IMR-90 (cell line): ENCODE data around the gene CCSER2. TPM values are rescaled to one million over a fixed set of nuclear protein-coding genes. Genes with fewer than 3 reads are reported as not detected.

ENCODE experiments used
- ATAC-seq: fragments of 200-7000 bp; cut with Tn5 transposase; 2 replicates; pipeline ENCODE4 v1.9.1; 2020; ENCODE audit warnings: low read depth, mild to moderate bottlenecking, moderate library complexity
- BruUV-seq: library from RNA; stranded (reverse); fragments of 400-500 nt; replicated peaks from 2 replicates; lab custom pipeline; 2021; lab: Mats Ljungman, UMichigan
- CTCF ChIA-PET: fragments of 300-600 bp; formaldehyde crosslinking; extraction: SDS; loops from one replicate; lab custom pipeline; 2021; ENCODE audit warnings: antibody characterized with exemption; lab: Yijun Ruan, JAX
- POLR2A ChIA-PET: fragments of 300-600 bp; sonication (Branson Sonifier 250); formaldehyde crosslinking; loops from one replicate; lab custom pipeline; 2022; ENCODE audit warnings: antibody characterized with exemption; ENCODE audit not compliant: unreplicated experiment; lab: Charles Lee
- DNase-seq: peaks from one replicate; pipeline ENCODE4 v3.0.0; 2013
- H2AFZ ChIP-seq: replicated peaks from 2 replicates; pipeline ENCODE3; 2013; ENCODE audit warnings: low read length, mild to moderate bottlenecking; ENCODE audit not compliant: poor library complexity
- H2AK5ac ChIP-seq: 2 replicates; pipeline ENCODE4 v1.6.1; 2013; ENCODE audit warnings: low read depth, low read length, inconsistent platforms
- H2AK9ac ChIP-seq: replicated peaks from 2 replicates; pipeline ENCODE3; 2013; ENCODE audit warnings: mild to moderate bottlenecking, low read depth, low read length, moderate library complexity; ENCODE audit not compliant: poor library complexity
- H2BK120ac ChIP-seq: 2 replicates; pipeline ENCODE4 v1.6.1; 2013; ENCODE audit warnings: low read depth, low read length, inconsistent platforms
- H2BK15ac ChIP-seq: 3 replicates; pipeline ENCODE4 v1.6.1; 2013; ENCODE audit warnings: low read depth, low read length, inconsistent platforms
- H2BK20ac ChIP-seq: 2 replicates; pipeline ENCODE4 v1.6.1; 2013; ENCODE audit warnings: low read depth, mild to moderate bottlenecking, inconsistent platforms, low read length, moderate library complexity
- H2BK5ac ChIP-seq: 2 replicates; pipeline ENCODE4 v1.6.1; 2013; ENCODE audit warnings: mild to moderate bottlenecking, low read depth, low read length, inconsistent platforms; ENCODE audit not compliant: poor library complexity, severe bottlenecking
- H3K14ac ChIP-seq: replicated peaks from 2 replicates; pipeline ENCODE4 v1.6.1; 2013; ENCODE audit warnings: low read depth, low read length, inconsistent platforms
- H3K18ac ChIP-seq: 2 replicates; pipeline ENCODE4 v1.6.1; 2013; ENCODE audit warnings: low read depth, low read length, control low read depth
- H3K23ac ChIP-seq: 2 replicates; pipeline ENCODE4 v1.6.1; 2013; ENCODE audit warnings: low read depth, low read length, inconsistent platforms
- H3K27ac ChIP-seq: 2 replicates; pipeline ENCODE4 v1.5.1; 2013; ENCODE audit warnings: mild to moderate bottlenecking, control low read depth, low read length; ENCODE audit not compliant: insufficient read depth
- H3K27me3 ChIP-seq: 2 replicates; pipeline ENCODE4 v1.6.1; 2013; ENCODE audit warnings: low read length; ENCODE audit not compliant: control insufficient read depth, insufficient read depth
- H3K36me3 ChIP-seq: 2 replicates; pipeline ENCODE4 v1.6.1; 2013; ENCODE audit warnings: low read length, mixed read lengths; ENCODE audit not compliant: control insufficient read depth, insufficient read depth
- H3K4ac ChIP-seq: 2 replicates; pipeline ENCODE4 v1.6.1; 2013; ENCODE audit warnings: low read depth, low read length, inconsistent platforms
- H3K4me1 ChIP-seq: 2 replicates; pipeline ENCODE4 v1.6.1; 2013; ENCODE audit warnings: low read length, mixed read lengths; ENCODE audit not compliant: control insufficient read depth, insufficient read depth
- H3K4me2 ChIP-seq: 2 replicates; pipeline ENCODE4 v1.6.1; 2013; ENCODE audit warnings: low read depth, mild to moderate bottlenecking, control low read depth, low read length, moderate library complexity
- H3K4me3 ChIP-seq: 2 replicates; pipeline ENCODE4 v1.5.1; 2013; ENCODE audit warnings: low read depth, mild to moderate bottlenecking, control low read depth, low read length, moderate library complexity; ENCODE audit not compliant: insufficient read depth
- H3K56ac ChIP-seq: 2 replicates; pipeline ENCODE4 v1.6.1; 2013; ENCODE audit warnings: low read length, inconsistent platforms; ENCODE audit not compliant: insufficient read depth; ENCODE audit errors: extremely low read depth
- H3K79me1 ChIP-seq, 2 experiments: 2 replicates each; pipeline ENCODE4 v1.6.1; 2013; ENCODE audit warnings: low read length in 2 of 2, inconsistent platforms in 1 of 2, low read depth in 1 of 2
- H3K9ac ChIP-seq: 2 replicates; pipeline ENCODE4 v1.6.1; 2013; ENCODE audit warnings: low read depth, low read length, control low read depth
- H3K9me1 ChIP-seq: 2 replicates; pipeline ENCODE4 v1.6.1; 2013; ENCODE audit warnings: low read length, inconsistent platforms; ENCODE audit not compliant: insufficient read depth
- H3K9me3 ChIP-seq: 2 replicates; pipeline ENCODE4 v1.6.1; 2013; ENCODE audit warnings: low read length; ENCODE audit not compliant: control insufficient read depth, insufficient read depth
- H4K20me1 ChIP-seq: 2 replicates; pipeline ENCODE4 v1.6.1; 2013; ENCODE audit warnings: low read length, inconsistent platforms; ENCODE audit not compliant: insufficient read depth
- H4K5ac ChIP-seq: 2 replicates; pipeline ENCODE4 v1.6.1; 2013; ENCODE audit warnings: mild to moderate bottlenecking, low read depth, low read length, control low read depth
- H4K8ac ChIP-seq, 2 experiments: 2 replicates each; pipeline ENCODE4 v1.6.1; 2013; ENCODE audit warnings: low read depth in 2 of 2, low read length in 2 of 2, control low read depth in 1 of 2, inconsistent platforms in 1 of 2
- H4K91ac ChIP-seq: 2 replicates; pipeline ENCODE4 v1.6.1; 2013; ENCODE audit warnings: low read depth, low read length, inconsistent platforms; ENCODE audit not compliant: insufficient read depth
- BHLHE40 ChIP-seq: fragments of 150-350 bp; IDR thresholded peaks from 2 replicates; pipeline ENCODE4 v1.6.1; 2016; ENCODE audit warnings: mild to moderate bottlenecking, low read depth, low read length
- CEBPB ChIP-seq: IDR thresholded peaks from 2 replicates; pipeline ENCODE4 v1.6.1; 2012; ENCODE audit warnings: low read depth, low read length, improper control_type of control experiment
- CHD1 ChIP-seq: IDR thresholded peaks from 2 replicates; pipeline ENCODE4 v1.6.1; 2012; ENCODE audit warnings: low read depth, low read length, improper control_type of control experiment
- FOS ChIP-seq: fragments of 150-350 bp; IDR thresholded peaks from 2 replicates; pipeline ENCODE4 v1.6.1; 2016; ENCODE audit warnings: low read depth, low read length
- MAFK ChIP-seq: IDR thresholded peaks from 2 replicates; pipeline ENCODE4 v1.6.1; 2012; ENCODE audit warnings: low read depth, low read length, improper control_type of control experiment
- MAZ ChIP-seq: IDR thresholded peaks from 2 replicates; pipeline ENCODE4 v1.6.1; 2012; ENCODE audit warnings: low read depth, mild to moderate bottlenecking, low read length, improper control_type of control experiment, moderate library complexity, borderline replicate concordance
- MXI1 ChIP-seq: IDR thresholded peaks from 2 replicates; pipeline ENCODE4 v1.6.1; 2012; ENCODE audit warnings: low read depth, mild to moderate bottlenecking, low read length, moderate library complexity, borderline replicate concordance
- NFE2L2 ChIP-seq: fragments of 150-350 bp; IDR thresholded peaks from 2 replicates; pipeline ENCODE4 v1.6.1; 2016; ENCODE audit warnings: low read depth, mild to moderate bottlenecking, low read length
- POLR2A ChIP-seq: IDR thresholded peaks from 2 replicates; pipeline ENCODE4 v1.6.1; 2012; ENCODE audit warnings: mild to moderate bottlenecking, low read depth, low read length
- RAD21 ChIP-seq: IDR thresholded peaks from 2 replicates; pipeline ENCODE4 v1.6.1; 2012; ENCODE audit warnings: low read length, improper control_type of control experiment
- RCOR1 ChIP-seq: IDR thresholded peaks from 2 replicates; pipeline ENCODE4 v1.6.1; 2012; ENCODE audit warnings: mild to moderate bottlenecking, low read length, improper control_type of control experiment; ENCODE audit not compliant: insufficient replicate concordance
- RFX5 ChIP-seq: IDR thresholded peaks from 2 replicates; pipeline ENCODE4 v1.8.0; 2012; ENCODE audit warnings: low read depth, mild to moderate bottlenecking, low read length, moderate library complexity
- SMC3 ChIP-seq: fragments of 150-350 bp; IDR thresholded peaks from 2 replicates; pipeline ENCODE4 v1.6.1; 2016; ENCODE audit warnings: low read depth, mild to moderate bottlenecking, antibody characterized with exemption, low read length, moderate library complexity
- WGBS, 2 experiments: methylation state at CpG; one replicate each; pipeline versions ENCODE4 v1.1.5 to v1.1.7; 2013; ENCODE audit warnings: missing lambda C conversion rate in 2 of 2; ENCODE audit not compliant: insufficient read length in 1 of 2; ENCODE audit errors: extremely low coverage in 2 of 2; 5-methylcytosine and 5-hydroxymethylcytosine counted together
- dilution Hi-C: fragments of 300-500 bp; cut with HindIII; formaldehyde crosslinking; loops from one replicate; pipeline ENCODE4 v1.14.3; 2018; ENCODE audit warnings: low sequenced_read_pairs; ENCODE audit not compliant: unreplicated experiment
- in situ Hi-C: fragments of 300-500 bp; cut with MboI; formaldehyde crosslinking; loops from 3 replicates; pipeline ENCODE4 v1.14.3; 2019; ENCODE audit warnings: low sequenced_read_pairs, inconsistent platforms, mixed read lengths
- intact Hi-C: fragments of 100-400 bp; cut with micrococcal nuclease; formaldehyde crosslinking; loops from 2 replicates; pipeline ENCODE4 v1.10.0; 2022
- polyA plus RNA-seq, 3 experiments: library from polyadenylated mRNA; depleted of rRNA; stranded (reverse); fragments of >200 nt; gene quantifications; 2 replicates each; pipeline ENCODE4 v1.2.3, GENCODE V29; 2012; ENCODE audit warnings: low replicate concordance in 1 of 3
- total RNA-seq: library from RNA; depleted of rRNA; stranded (reverse); fragments of >200 nt; gene quantifications from 2 replicates; pipeline ENCODE4 v1.2.3, GENCODE V29; 2012
- TF ChIP-seq, protein P1 (sequence below): fragments of 150-350 bp; IDR thresholded peaks from 2 replicates; pipeline ENCODE4 v1.6.1; 2016; ENCODE audit warnings: low read depth, mild to moderate bottlenecking, low read length, moderate library complexity, borderline replicate concordance
- TF ChIP-seq, protein P2 (sequence below): fragments of 150-350 bp; IDR thresholded peaks from 2 replicates; pipeline ENCODE4 v1.6.1; 2017; ENCODE audit warnings: mild to moderate bottlenecking, antibody characterized with exemption, low read length, low read depth

CCSER2 gene
- total and polyA plus RNA-seq, 2 of the 4 experiments (the other 2 are of a cell fraction) = 20.4 to 31.7 TPM

DNA sequence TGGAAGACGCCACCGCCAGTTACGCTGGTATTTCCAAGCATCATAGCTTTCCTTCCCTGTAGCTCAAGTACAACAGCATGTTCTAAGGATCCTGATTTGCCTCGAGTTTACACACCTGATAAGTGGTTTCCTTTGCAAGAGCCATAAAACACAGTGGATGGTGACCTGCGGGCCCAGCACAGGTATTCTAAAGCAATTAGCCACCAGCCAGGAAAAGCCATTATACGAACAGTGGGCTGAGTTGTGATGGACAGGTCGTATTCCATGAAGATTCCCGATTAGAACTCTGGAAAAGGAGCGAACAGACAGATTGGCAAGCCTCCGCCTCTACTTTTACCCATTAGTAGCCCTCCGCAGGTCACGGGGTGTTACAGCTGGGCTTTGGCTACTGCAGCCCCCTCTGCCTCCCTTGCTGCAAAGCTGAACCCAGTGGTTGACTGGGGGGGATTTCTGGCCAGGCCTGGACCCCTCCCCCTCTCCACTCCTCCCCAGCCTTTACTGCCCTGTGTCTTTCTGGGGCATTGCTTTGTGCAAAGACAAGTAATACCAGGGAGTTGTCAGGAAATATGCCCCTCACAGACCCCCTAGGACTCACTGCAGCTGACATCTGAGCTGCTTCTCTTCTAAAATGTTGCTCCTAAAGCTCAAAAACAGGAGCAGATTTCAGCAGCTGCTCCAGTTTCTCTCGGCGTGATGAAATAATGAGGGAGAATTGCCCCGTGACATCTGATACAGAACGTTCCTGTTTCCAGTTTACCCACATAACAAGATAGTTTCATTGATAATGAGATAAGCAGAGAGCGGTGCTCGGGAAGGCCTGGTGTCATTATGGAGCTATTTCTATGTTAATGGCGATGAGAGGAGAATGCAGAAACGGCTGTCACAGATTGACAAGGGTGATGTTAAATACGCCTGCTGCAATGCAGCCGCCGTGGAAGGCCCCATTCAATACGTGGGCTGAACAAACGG, 214.4 kb downstream of the CCSER2 start:
- Histone ChIP-seq H2AK9ac (no peak overlapping the region), H2AFZ (peak overlapping the region; percentile 36), H4K20me1 (no peaks in the 10 kb centered on the region), H3K27ac (no peak overlapping the region), H4K91ac (no peak overlapping the region), H2BK20ac (no peak overlapping the region), H3K4ac (no peak overlapping the region), H3K79me1 (no peaks in the 10 kb centered on the region), H3K14ac (no peak overlapping the region), H4K5ac (no peak overlapping the region), H2BK5ac (no peak overlapping the region), H3K4me3 (no peak overlapping the region), H3K27me3 (peaks cover 14% of the 10 kb centered on the region), H3K18ac (no peak overlapping the region), H3K9me3 (no peaks in the 10 kb centered on the region), H2BK120ac (no peak overlapping the region), H2AK5ac (no peak overlapping the region), H3K9me1 (peaks cover 2% of the 10 kb centered on the region; the same call in 1 of the 2 replicates), H3K4me1 (peaks cover 11% of the 10 kb centered on the region), H3K9ac (no peak overlapping the region), H3K36me3 (no peaks in the 10 kb centered on the region), H2BK15ac (no peak overlapping the region), H3K23ac (no peak overlapping the region), H3K56ac (no peak overlapping the region), H4K8ac (no peak overlapping the region), H3K4me2 (no peak overlapping the region)
- WGBS, 2 experiments = 40% methylated on average over 4 of the region's 25 CpGs; no CpG with 5 or more reads in 1 of the 2 experiments
- ATAC-seq (no peak), DNase-seq (no peak)
- dilution Hi-C loops = no loop called here
- POLR2A ChIA-PET = no interaction called here
- in situ Hi-C loops = loop anchor here (5.0 kb wide), 1 partner anchor 1829 kb away; no protein-coding TSS in a partner anchor
- intact Hi-C loops = no loop called here
- CTCF ChIA-PET = no interaction called here
- no TSS peak for BruUV-seq
- TF ChIP-seq CEBPB (no peak), RAD21 (no peak), RCOR1 (no peak), MAZ (no peak), NFE2L2 (no peak), SMC3 (no peak), MAFK (no peak), MXI1 (no peak), FOS (no peak), BHLHE40 (no peak), POLR2A (no peak), RFX5 (no peak), CHD1 (no peak)
- TF ChIP-seq, protein P1, sequence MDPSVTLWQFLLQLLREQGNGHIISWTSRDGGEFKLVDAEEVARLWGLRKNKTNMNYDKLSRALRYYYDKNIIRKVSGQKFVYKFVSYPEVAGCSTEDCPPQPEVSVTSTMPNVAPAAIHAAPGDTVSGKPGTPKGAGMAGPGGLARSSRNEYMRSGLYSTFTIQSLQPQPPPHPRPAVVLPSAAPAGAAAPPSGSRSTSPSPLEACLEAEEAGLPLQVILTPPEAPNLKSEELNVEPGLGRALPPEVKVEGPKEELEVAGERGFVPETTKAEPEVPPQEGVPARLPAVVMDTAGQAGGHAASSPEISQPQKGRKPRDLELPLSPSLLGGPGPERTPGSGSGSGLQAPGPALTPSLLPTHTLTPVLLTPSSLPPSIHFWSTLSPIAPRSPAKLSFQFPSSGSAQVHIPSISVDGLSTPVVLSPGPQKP = no peak
- TF ChIP-seq, protein P2, sequence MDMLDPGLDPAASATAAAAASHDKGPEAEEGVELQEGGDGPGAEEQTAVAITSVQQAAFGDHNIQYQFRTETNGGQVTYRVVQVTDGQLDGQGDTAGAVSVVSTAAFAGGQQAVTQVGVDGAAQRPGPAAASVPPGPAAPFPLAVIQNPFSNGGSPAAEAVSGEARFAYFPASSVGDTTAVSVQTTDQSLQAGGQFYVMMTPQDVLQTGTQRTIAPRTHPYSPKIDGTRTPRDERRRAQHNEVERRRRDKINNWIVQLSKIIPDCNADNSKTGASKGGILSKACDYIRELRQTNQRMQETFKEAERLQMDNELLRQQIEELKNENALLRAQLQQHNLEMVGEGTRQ = no peak
